Tibial nerve (tissue), 3 donors: Measurements from ENCODE around the gene CSPG5.

ENCODE experiments used
- CTCF ChIP-seq, 5 experiments: fragments of 200-600 bp in 3 of 5; fragments of 450-650 bp in 2 of 5; sonication (generic) in 3 of 5; IDR thresholded peaks; one replicate each; pipeline ENCODE4 v1.5.1; 2016 to 2019; ENCODE audit warnings: antibody characterized with exemption in 5 of 5, mild to moderate bottlenecking in 3 of 5, moderate library complexity in 2 of 5
- POLR2A ChIP-seq, 2 donors: fragments of 450-650 bp; IDR thresholded peaks; one replicate each; pipeline ENCODE4 v1.6.1; 2017; ENCODE audit warnings: antibody characterized with exemption in 2 of 2, mild to moderate bottlenecking in 2 of 2, moderate library complexity in 2 of 2

GRCh38 chr3:47610583-47610982 is 31.9 kb upstream of the CSPG5 start:
- no peak for TF ChIP-seq CTCF (IDR thresholded peaks at IDR 0.05)
- no peak for TF ChIP-seq POLR2A (IDR thresholded peaks at IDR 0.05)
